ENCODE results near the gene RPRD1A.
"Not testable (repeated sequence)": the region's sequence is repeated elsewhere in the genome, so short reads cannot be mapped to it uniquely, and the experiment has no call there.

DNA sequence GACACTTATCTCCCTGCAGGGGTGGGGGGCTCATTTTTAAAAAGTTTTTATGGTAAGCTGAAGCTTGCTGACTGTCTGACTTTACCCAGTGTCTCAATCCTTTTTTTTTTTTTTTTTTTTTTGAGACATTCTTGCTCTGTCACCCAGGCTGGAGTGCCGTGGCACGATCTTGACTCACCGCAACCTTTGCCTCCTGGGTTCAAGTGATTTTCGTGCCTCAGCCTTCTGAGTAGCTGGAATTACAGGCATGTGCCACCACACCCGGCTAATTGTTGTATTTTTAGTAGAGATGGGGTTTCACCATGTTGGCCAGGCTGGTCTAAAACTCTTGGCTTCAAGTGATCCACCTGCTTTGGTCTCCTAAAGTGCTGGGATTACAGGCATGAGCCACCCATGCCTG, 24.8 kb upstream of the RPRD1A start:
- TF ChIP-seq POLR2A, CTCF, POLR2AphosphoS5 (IDR thresholded peaks at IDR 0.05): not testable (repeated sequence)

All from breast epithelium (tissue), 3 donors.